ENCODE data around the gene ARHGEF2. TPM values are rescaled to one million over a fixed set of nuclear protein-coding genes. Genes with fewer than 3 reads are reported as not detected.

Gene ARHGEF2
- total RNA-seq, 1 experiment from 2014 or later = 85.1 TPM

GRCh38 chr1:155964193-155964592 lies 14.2 kb downstream of the ARHGEF2 start:
- no peaks in the 10 kb centered on the region for H3K27me3 ChIP-seq (ENCODE audit: low read length)
- peaks cover 52% of the 10 kb centered on the region for H3K4me1 ChIP-seq (ENCODE audit: low read length)
- no peak for DNase-seq

GRCh38 chr1:155962599-155963211 lies 15.6 kb downstream of the ARHGEF2 start:
- H3K9me3 ChIP-seq (ENCODE audit: low read length) = no peaks in the 10 kb centered on the region
- no peak overlapping the region for H3K27ac ChIP-seq (ENCODE audit: low read length)
- H3K9ac ChIP-seq (ENCODE audit: low read length) = no peak overlapping the region
- no peak overlapping the region for H3K4me3 ChIP-seq (ENCODE audit: low read length)
- peaks cover 54% of the 10 kb centered on the region for H3K4me1 ChIP-seq (ENCODE audit: low read length)
- H4K20me1 ChIP-seq (ENCODE audit: insufficient read depth, low read depth, low read length) = peaks cover 14% of the 10 kb centered on the region; the same call in 1 of the 2 replicates
- H3K27me3 ChIP-seq (ENCODE audit: low read length) = no peaks in the 10 kb centered on the region
- H2AFZ ChIP-seq (ENCODE audit: low read length) = no peak overlapping the region
- no peaks in the 10 kb centered on the region for H3K9me2 ChIP-seq (replicated peaks; ENCODE audit: insufficient read depth, low read length)
- H3K4me2 ChIP-seq (ENCODE audit: low read depth, low read length, poor library complexity, severe bottlenecking) = peak overlapping the region; percentile 44
- H3K36me3 ChIP-seq (ENCODE audit: insufficient read depth, low read length) = peaks cover 35% of the 10 kb centered on the region
- H3K79me2 ChIP-seq (ENCODE audit: low read length) = peaks cover 30% of the 10 kb centered on the region
- no peak for DNase-seq

More at GRCh38 chr1:155964193-155964592, 14.2 kb downstream of the ARHGEF2 start:
- H3K9me3 ChIP-seq (ENCODE audit: low read length) = no peaks in the 10 kb centered on the region
- no peak overlapping the region for H3K27ac ChIP-seq (ENCODE audit: low read length)
- no peak overlapping the region for H3K4me2 ChIP-seq (ENCODE audit: low read depth, low read length, poor library complexity, severe bottlenecking)
- H2AFZ ChIP-seq (ENCODE audit: low read length) = no peak overlapping the region
- H3K9ac ChIP-seq (ENCODE audit: low read length) = no peak overlapping the region
- peaks cover 36% of the 10 kb centered on the region for H3K36me3 ChIP-seq (ENCODE audit: insufficient read depth, low read length)
- no peak overlapping the region for H3K4me3 ChIP-seq (ENCODE audit: low read length)
- peaks cover 27% of the 10 kb centered on the region; the same call in 1 of the 2 replicates for H4K20me1 ChIP-seq (ENCODE audit: insufficient read depth, low read depth, low read length)
- H3K9me2 ChIP-seq (replicated peaks; ENCODE audit: insufficient read depth, low read length) = no peaks in the 10 kb centered on the region
- H3K79me2 ChIP-seq (ENCODE audit: low read length) = peaks cover 44% of the 10 kb centered on the region

- Histone ChIP-seq H3K4me1 (ENCODE audit: low read length) (peaks cover 54% of the 10 kb centered on the region), H3K79me2 (ENCODE audit: low read length) (peaks cover 30% of the 10 kb centered on the region), H3K9me2 (replicated peaks; ENCODE audit: insufficient read depth, low read length) (no peaks in the 10 kb centered on the region), H4K20me1 (ENCODE audit: insufficient read depth, low read depth, low read length) (peaks cover 10% of the 10 kb centered on the region; the same call in 1 of the 2 replicates), H3K36me3 (ENCODE audit: insufficient read depth, low read length) (peaks cover 41% of the 10 kb centered on the region), H3K27ac (ENCODE audit: low read length) (peak overlapping the region; percentile 96), H2AFZ (ENCODE audit: low read length) (no peak overlapping the region), H3K9ac (ENCODE audit: low read length) (peak overlapping the region; percentile 14), H3K4me3 (ENCODE audit: low read length) (no peak overlapping the region), H3K9me3 (ENCODE audit: low read length) (no peaks in the 10 kb centered on the region), H3K4me2 (ENCODE audit: low read depth, low read length, poor library complexity, severe bottlenecking) (peak overlapping the region; percentile 44), H3K27me3 (ENCODE audit: low read length) (no peaks in the 10 kb centered on the region)
- DNase-seq = peak; percentile 66
These were observed 16.4 kb downstream of the ARHGEF2 start for GRCh38 chr1:155961937-155962336.

- no peak overlapping the region for H2AFZ ChIP-seq (ENCODE audit: low read length)
- peak overlapping the region; percentile 65 for H3K9ac ChIP-seq (ENCODE audit: low read length)
- peak overlapping the region; percentile 55 for H3K4me3 ChIP-seq (ENCODE audit: low read length)
- DNase-seq = peak; percentile 82
- H4K20me1 ChIP-seq (ENCODE audit: insufficient read depth, low read depth, low read length) = 0 out of 2 replicates have a peak, but pooled peaks cover 5% of the 10 kb centered on the region
- peak overlapping the region; percentile 96 for H3K27ac ChIP-seq (ENCODE audit: low read length)
- H3K79me2 ChIP-seq (ENCODE audit: low read length) = peaks cover 26% of the 10 kb centered on the region
- no peaks in the 10 kb centered on the region for H3K9me3 ChIP-seq (ENCODE audit: low read length)
- no peaks in the 10 kb centered on the region for H3K9me2 ChIP-seq (replicated peaks; ENCODE audit: insufficient read depth, low read length)
- no peaks in the 10 kb centered on the region for H3K27me3 ChIP-seq (ENCODE audit: low read length)
- H3K36me3 ChIP-seq (ENCODE audit: insufficient read depth, low read length) = peaks cover 43% of the 10 kb centered on the region
- peak overlapping the region; percentile 70 for H3K4me2 ChIP-seq (ENCODE audit: low read depth, low read length, poor library complexity, severe bottlenecking)
- peaks cover 52% of the 10 kb centered on the region for H3K4me1 ChIP-seq (ENCODE audit: low read length)
These were observed 18.1 kb downstream of the ARHGEF2 start for GRCh38 chr1:155960081-155960745.

GRCh38 chr1:155957411-155957915 lies 20.9 kb downstream of the ARHGEF2 start:
- Histone ChIP-seq H3K4me3 (ENCODE audit: low read length) (no peak overlapping the region), H3K79me2 (ENCODE audit: low read length) (peaks cover 19% of the 10 kb centered on the region), H3K36me3 (ENCODE audit: insufficient read depth, low read length) (peaks cover 48% of the 10 kb centered on the region), H3K4me1 (ENCODE audit: low read length) (peaks cover 38% of the 10 kb centered on the region), H4K20me1 (ENCODE audit: insufficient read depth, low read depth, low read length) (0 out of 2 replicates have a peak, but pooled peaks cover 3% of the 10 kb centered on the region), H2AFZ (ENCODE audit: low read length) (no peak overlapping the region), H3K4me2 (ENCODE audit: low read depth, low read length, poor library complexity, severe bottlenecking) (no peak overlapping the region), H3K27me3 (ENCODE audit: low read length) (no peaks in the 10 kb centered on the region), H3K9me2 (replicated peaks; ENCODE audit: insufficient read depth, low read length) (no peaks in the 10 kb centered on the region), H3K9ac (ENCODE audit: low read length) (no peak overlapping the region), H3K27ac (ENCODE audit: low read length) (peak overlapping the region; percentile 96; the same call in 1 of the 2 replicates), H3K9me3 (ENCODE audit: low read length) (no peaks in the 10 kb centered on the region)
- DNase-seq = no peak

- no peak overlapping the region for H3K27ac ChIP-seq (ENCODE audit: low read length)
- no peaks in the 10 kb centered on the region for H4K20me1 ChIP-seq (ENCODE audit: insufficient read depth, low read depth, low read length)
- peaks cover 8% of the 10 kb centered on the region; the same call in 1 of the 2 replicates for H3K79me2 ChIP-seq (ENCODE audit: low read length)
These were observed 23.7 kb downstream of the ARHGEF2 start for GRCh38 chr1:155954645-155955044.

GRCh38 chr1:155952505-155952890 lies 25.8 kb downstream of the ARHGEF2 start:
- no peaks in the 10 kb centered on the region for H4K20me1 ChIP-seq (ENCODE audit: insufficient read depth, low read depth, low read length)

More at GRCh38 chr1:155954645-155955044, 23.7 kb downstream of the ARHGEF2 start:
- Histone ChIP-seq H3K4me2 (ENCODE audit: low read depth, low read length, poor library complexity, severe bottlenecking) (no peak overlapping the region), H3K9me3 (ENCODE audit: low read length) (no peaks in the 10 kb centered on the region), H3K9ac (ENCODE audit: low read length) (no peak overlapping the region), H2AFZ (ENCODE audit: low read length) (no peak overlapping the region), H3K9me2 (replicated peaks; ENCODE audit: insufficient read depth, low read length) (no peaks in the 10 kb centered on the region), H3K36me3 (ENCODE audit: insufficient read depth, low read length) (peaks cover 58% of the 10 kb centered on the region), H3K27me3 (ENCODE audit: low read length) (no peaks in the 10 kb centered on the region), H3K4me3 (ENCODE audit: low read length) (no peak overlapping the region), H3K4me1 (ENCODE audit: low read length) (peaks cover 10% of the 10 kb centered on the region)
- no peak for DNase-seq

More at GRCh38 chr1:155952505-155952890, 25.8 kb downstream of the ARHGEF2 start:
- Histone ChIP-seq H3K79me2 (ENCODE audit: low read length) (no peaks in the 10 kb centered on the region), H3K9ac (ENCODE audit: low read length) (no peak overlapping the region), H3K9me3 (ENCODE audit: low read length) (no peaks in the 10 kb centered on the region), H3K27ac (ENCODE audit: low read length) (no peak overlapping the region), H3K36me3 (ENCODE audit: insufficient read depth, low read length) (peaks cover 54% of the 10 kb centered on the region), H2AFZ (ENCODE audit: low read length) (no peak overlapping the region), H3K27me3 (ENCODE audit: low read length) (no peaks in the 10 kb centered on the region), H3K9me2 (replicated peaks; ENCODE audit: insufficient read depth, low read length) (no peaks in the 10 kb centered on the region), H3K4me3 (ENCODE audit: low read length) (no peak overlapping the region), H3K4me2 (ENCODE audit: low read depth, low read length, poor library complexity, severe bottlenecking) (no peak overlapping the region), H3K4me1 (ENCODE audit: low read length) (peaks cover 13% of the 10 kb centered on the region)
- no peak for DNase-seq

All from Karpas-422 (cell line).